HCT116 (cell line): ENCODE data around the gene AP1G1. TPM values are rescaled to one million over a fixed set of nuclear protein-coding genes. Genes with fewer than 3 reads are reported as not detected.

Source experiments
- ATAC-seq: fragments of 200-7000 bp; cut with Tn5 transposase; 2 replicates; pipeline ENCODE4 v1.9.1; 2020; ENCODE audit warnings: mild to moderate bottlenecking, moderate library complexity
- BruUV-seq: library from RNA; stranded (reverse); fragments of 400-500 nt; replicated peaks from 2 replicates; lab custom pipeline; 2021; lab: Mats Ljungman, UMichigan
- CTCF ChIA-PET: fragments of 300-600 bp; sonication (Branson Sonifier 250); formaldehyde crosslinking; loops from one replicate; lab custom pipeline; 2021; ENCODE audit warnings: antibody characterized with exemption; lab: Charles Lee
- POLR2A ChIA-PET: fragments of 300-600, 350-600 bp; sonication (Branson Sonifier 250); formaldehyde crosslinking; loops from one replicate; lab custom pipeline; 2021; ENCODE audit warnings: antibody characterized with exemption; lab: Charles Lee
- RAD21 ChIA-PET, 2 experiments: fragments of 300-600 bp; sonication (Branson Sonifier 250); formaldehyde crosslinking; loops; one replicate each; lab custom pipeline; 2023; ENCODE audit warnings: low total read pairs in 2 of 2; ENCODE audit not compliant: uncharacterized antibody in 2 of 2, unreplicated experiment in 2 of 2, low non-redundant PET in 1 of 2; lab: Charles Lee
- DNase-seq: peaks from one replicate; pipeline ENCODE4 v3.0.0-alpha.2; 2010; ENCODE audit warnings: low read depth, low spot score
- H2AFZ ChIP-seq: fragments of 200-600 bp; shearing (Covaris generic), sonication (generic); 2 replicates; pipeline ENCODE4 v1.6.1; 2017; ENCODE audit warnings: low read depth, mixed run types, mixed read lengths, antibody characterized with exemption, low read length; ENCODE audit not compliant: poor library complexity, severe bottlenecking
- H3K27ac ChIP-seq: 2 replicates; pipeline ENCODE4 v1.5.1; 2012; ENCODE audit warnings: low read depth, low read length
- H3K27me3 ChIP-seq: fragments of 200-600 bp; sonication (generic); 2 replicates; pipeline ENCODE4 v1.6.1; 2016; ENCODE audit warnings: mixed run types, low read length, mixed read lengths; ENCODE audit not compliant: insufficient read depth
- H3K36me3 ChIP-seq, 2 experiments: fragments of 200-500 bp in 1 of 2; fragments of 200-600 bp in 1 of 2; sonication (Bioruptor generic) in 1 of 2; sonication (generic) in 1 of 2; 2 replicates each; pipeline versions ENCODE4 v1.5.1 to v1.6.1; 2014 to 2016; ENCODE audit warnings: low read length in 2 of 2, inconsistent platforms in 1 of 2, mixed read lengths in 1 of 2, mixed run types in 1 of 2; ENCODE audit not compliant: insufficient read depth in 2 of 2, control insufficient read depth in 1 of 2
- H3K4me1 ChIP-seq, 2 experiments: fragments of 200-600 bp in 1 of 2; sonication (generic) in 1 of 2; 2 replicates each; pipeline versions ENCODE4 v1.5.1 to v1.6.1; 2012 to 2017; ENCODE audit warnings: low read length in 2 of 2, inconsistent platforms in 1 of 2, mild to moderate bottlenecking in 1 of 2, mixed read lengths in 1 of 2, mixed run types in 1 of 2, moderate library complexity in 1 of 2; ENCODE audit not compliant: insufficient read depth in 2 of 2, control insufficient read depth in 1 of 2
- H3K4me2 ChIP-seq: fragments of 200-600 bp; sonication (generic); 2 replicates; pipeline ENCODE4 v1.6.1; 2017; ENCODE audit warnings: mixed run types, low read length, mixed read lengths
- H3K4me3 ChIP-seq, 2 experiments: fragments of 200-600 bp in 1 of 2; sonication (generic) in 1 of 2; replicated peaks in 1 of 2; 2 replicates each; pipeline ENCODE4 v1.5.1; 2011 to 2016; ENCODE audit warnings: low read length in 2 of 2, control low read depth in 1 of 2, low read depth in 1 of 2, mild to moderate bottlenecking in 1 of 2, mixed read lengths in 1 of 2, mixed run types in 1 of 2
- H3K79me2 ChIP-seq: fragments of 200-600 bp; sonication (generic); 2 replicates; pipeline ENCODE4 v1.6.1; 2017; ENCODE audit warnings: mild to moderate bottlenecking, mixed run types, low read length, moderate library complexity, mixed read lengths; ENCODE audit not compliant: insufficient read depth
- H3K9ac ChIP-seq: fragments of 200-600 bp; sonication (generic); 2 replicates; pipeline ENCODE4 v1.6.1; 2016; ENCODE audit warnings: low read length, mixed read lengths
- H3K9me2 ChIP-seq: fragments of 200-600 bp; sonication (generic), shearing (Covaris generic); 2 replicates; pipeline ENCODE4 v1.6.1; 2017; ENCODE audit warnings: mixed run types, mild to moderate bottlenecking, moderate library complexity; ENCODE audit not compliant: insufficient read depth
- H3K9me3 ChIP-seq, 2 experiments: fragments of 200-500 bp in 1 of 2; fragments of 200-600 bp in 1 of 2; sonication (Bioruptor generic) in 1 of 2; sonication (generic) in 1 of 2; 2 replicates each; pipeline ENCODE4 v1.6.1; 2014 to 2017; ENCODE audit warnings: low read length in 2 of 2, mixed read lengths in 2 of 2, inconsistent platforms in 1 of 2, low read depth in 1 of 2, mild to moderate bottlenecking in 1 of 2, mixed run types in 1 of 2, moderate library complexity in 1 of 2; ENCODE audit not compliant: control insufficient read depth in 1 of 2, insufficient read depth in 1 of 2
- H4K20me1 ChIP-seq: fragments of 200-600 bp; sonication (generic), shearing (Covaris generic); 2 replicates; pipeline ENCODE4 v1.6.1; 2017; ENCODE audit warnings: mixed run types, mild to moderate bottlenecking, moderate library complexity; ENCODE audit not compliant: insufficient read depth
- CBX3 ChIP-seq: IDR thresholded peaks from 2 replicates; pipeline ENCODE4 v1.6.1; 2012; ENCODE audit warnings: low read depth
- CEBPB ChIP-seq: IDR thresholded peaks from 2 replicates; pipeline ENCODE4 v1.6.1; 2012; ENCODE audit warnings: low read depth
- EGR1 ChIP-seq: IDR thresholded peaks from 2 replicates; pipeline ENCODE4 v1.6.1; 2012; ENCODE audit warnings: low read depth
- EZH2 ChIP-seq: fragments of 200-600 bp; sonication (generic); IDR thresholded peaks from 2 replicates; pipeline ENCODE4 v1.6.1; 2017; ENCODE audit warnings: antibody characterized with exemption, mixed run types
- TCF7L2 ChIP-seq: IDR thresholded peaks from 2 replicates; pipeline ENCODE4 v1.7.0; 2011; ENCODE audit warnings: borderline replicate concordance, inconsistent platforms; ENCODE audit not compliant: insufficient read depth, insufficient read length; ENCODE audit errors: extremely low read depth
- ZFX ChIP-seq: fragments of 450-650 bp; IDR thresholded peaks from 2 replicates; pipeline ENCODE4 v1.6.1; 2017
- intact Hi-C: fragments of 100-400 bp; cut with micrococcal nuclease; formaldehyde crosslinking; loops from 2 replicates; pipeline ENCODE4 v1.10.0; 2022
- total RNA-seq: library from RNA; stranded (reverse); gene quantifications from one replicate; pipeline ENCODE4 v1.2.1, GENCODE V29; 2021; ENCODE audit not compliant: unreplicated experiment
- TF ChIP-seq, protein P1 (sequence below): IDR thresholded peaks from 2 replicates; pipeline ENCODE4 v1.6.1; 2012
- TF ChIP-seq, protein P2 (sequence below): IDR thresholded peaks from 2 replicates; pipeline ENCODE4 v1.6.1; 2011; ENCODE audit warnings: mild to moderate bottlenecking, low read length, moderate library complexity; ENCODE audit not compliant: insufficient replicate concordance; ENCODE audit errors: extremely low read depth

The AP1G1 gene
- total RNA-seq, 1 experiment from 2014 or later: 70.2 TPM

DNA sequence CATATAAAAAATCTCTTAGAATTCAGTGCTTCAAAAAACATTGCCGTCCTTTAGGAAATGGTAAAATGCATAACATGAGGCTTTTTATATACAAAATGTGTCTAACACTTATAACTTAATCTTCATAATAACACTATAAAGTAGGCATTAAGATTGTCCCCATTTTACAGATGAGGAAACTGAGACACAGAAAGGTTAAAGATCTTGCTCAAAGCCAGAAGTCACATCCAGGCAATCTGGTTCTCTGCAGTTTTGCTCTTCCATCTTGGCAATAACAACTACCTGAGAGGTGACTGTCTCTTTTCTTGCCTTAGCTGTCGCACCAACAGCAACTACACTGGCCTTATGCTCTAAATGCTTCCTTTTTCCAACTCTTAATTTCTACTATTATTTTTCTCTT lies 24.5 kb downstream of the AP1G1 start (continued):
- TF ChIP-seq CEBPB (no peak), CBX3 (no peak), TCF7L2 (no peak), EZH2 (no peak)
- TF ChIP-seq, protein P1, sequence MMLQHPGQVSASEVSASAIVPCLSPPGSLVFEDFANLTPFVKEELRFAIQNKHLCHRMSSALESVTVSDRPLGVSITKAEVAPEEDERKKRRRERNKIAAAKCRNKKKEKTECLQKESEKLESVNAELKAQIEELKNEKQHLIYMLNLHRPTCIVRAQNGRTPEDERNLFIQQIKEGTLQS: no peak

DNA sequence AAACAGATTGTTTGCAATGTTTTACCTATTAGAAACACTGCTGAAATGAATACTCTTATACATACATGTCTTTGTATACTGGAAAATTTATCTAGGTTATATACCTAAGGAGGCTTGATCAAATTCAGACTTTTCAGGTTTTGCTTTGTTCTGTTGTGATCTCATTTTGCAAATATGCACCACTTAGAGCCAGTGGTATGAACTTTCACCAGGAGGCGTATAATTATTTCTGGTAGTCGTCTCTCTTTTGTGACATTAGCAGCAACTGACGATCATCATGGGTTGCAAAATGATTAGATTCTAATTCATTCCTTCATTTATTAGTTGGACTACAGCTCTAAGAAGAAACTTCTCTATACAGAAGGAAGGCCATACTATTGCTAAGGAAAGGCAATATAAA lies 26.9 kb downstream of the AP1G1 start:
- Histone ChIP-seq H3K9me2 (no peaks in the 10 kb centered on the region), H3K27ac (no peak overlapping the region), H3K9me3 (no peaks in the 10 kb centered on the region), H3K27me3 (no peaks in the 10 kb centered on the region), H3K79me2 (peaks cover 89% of the 10 kb centered on the region), H3K4me2 (no peak overlapping the region), H3K36me3 (peaks cover under 1 to 2% of the 10 kb centered on the region in 2 experiments; a peak in 2 of 4 replicates), H2AFZ (no peak overlapping the region), H3K4me1 (peaks cover 3 to 6% of the 10 kb centered on the region in 2 experiments; a peak in 2 of 4 replicates), H4K20me1 (0 out of 2 replicates have a peak, but pooled peaks cover 7% of the 10 kb centered on the region), H3K9ac (no peak overlapping the region), H3K4me3 (no peak overlapping the region)
- CTCF ChIA-PET: no interaction called here
- intact Hi-C loops: loop anchor here (10.0 kb wide), 1 partner anchor 183 kb away; no protein-coding TSS in a partner anchor
- TF ChIP-seq ZFX (no peak), EGR1 (no peak)
- TF ChIP-seq, protein P2, sequence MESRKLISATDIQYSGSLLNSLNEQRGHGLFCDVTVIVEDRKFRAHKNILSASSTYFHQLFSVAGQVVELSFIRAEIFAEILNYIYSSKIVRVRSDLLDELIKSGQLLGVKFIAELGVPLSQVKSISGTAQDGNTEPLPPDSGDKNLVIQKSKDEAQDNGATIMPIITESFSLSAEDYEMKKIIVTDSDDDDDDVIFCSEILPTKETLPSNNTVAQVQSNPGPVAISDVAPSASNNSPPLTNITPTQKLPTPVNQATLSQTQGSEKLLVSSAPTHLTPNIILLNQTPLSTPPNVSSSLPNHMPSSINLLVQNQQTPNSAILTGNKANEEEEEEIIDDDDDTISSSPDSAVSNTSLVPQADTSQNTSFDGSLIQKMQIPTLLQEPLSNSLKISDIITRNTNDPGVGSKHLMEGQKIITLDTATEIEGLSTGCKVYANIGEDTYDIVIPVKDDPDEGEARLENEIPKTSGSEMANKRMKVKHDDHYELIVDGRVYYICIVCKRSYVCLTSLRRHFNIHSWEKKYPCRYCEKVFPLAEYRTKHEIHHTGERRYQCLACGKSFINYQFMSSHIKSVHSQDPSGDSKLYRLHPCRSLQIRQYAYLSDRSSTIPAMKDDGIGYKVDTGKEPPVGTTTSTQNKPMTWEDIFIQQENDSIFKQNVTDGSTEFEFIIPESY: no peak
- ATAC-seq (no peak), DNase-seq (no peak)
- RAD21 ChIA-PET: no interaction called here
- POLR2A ChIA-PET: no interaction called here
- BruUV-seq: no TSS peak
